Activated CD4-positive, CD25-positive, alpha-beta regulatory T cell treated with anti-CD3 and anti-CD28 coated beads, Interleukin-2, amount 50 U/mL, for 72 hours (primary cell): ENCODE results near the gene SAP130.

Experiments
- DNase-seq: peaks from one replicate; pipeline ENCODE4 v3.0.0; 2021

SAP130 gene

GRCh38 chr2:128024816-128025215 is 3.0 kb downstream of the SAP130 start:
- DNase-seq = no peak

GRCh38 chr2:128017561-128017960 is 10.3 kb downstream of the SAP130 start:
- no peak for DNase-seq

- DNase-seq = no peak
Observed at GRCh38 chr2:128016620-128017019, 11.2 kb downstream of the SAP130 start.

- DNase-seq = no peak
Observed at GRCh38 chr2:128012698-128013097, 15.2 kb downstream of the SAP130 start.

- no peak for DNase-seq
Observed at GRCh38 chr2:128008074-128008672, 19.7 kb downstream of the SAP130 start.

- no peak for DNase-seq
Observed at GRCh38 chr2:128004509-128004908, 23.4 kb downstream of the SAP130 start.

GRCh38 chr2:128003463-128003862 is 24.4 kb downstream of the SAP130 start:
- no peak for DNase-seq

- no peak for DNase-seq
Observed at GRCh38 chr2:127996160-127996559, 31.7 kb downstream of the SAP130 start.

- no peak for DNase-seq
Observed at GRCh38 chr2:127995725-127996124, 32.1 kb downstream of the SAP130 start.

- DNase-seq = no peak
Observed at GRCh38 chr2:127993659-127994058, 34.2 kb downstream of the SAP130 start.

- DNase-seq = no peak
Observed at GRCh38 chr2:127991742-127992141, 36.1 kb downstream of the SAP130 start.

GRCh38 chr2:127986548-127987079 is 41.2 kb downstream of the SAP130 start:
- DNase-seq = no peak

GRCh38 chr2:127985735-127986134 is 42.1 kb downstream of the SAP130 start:
- DNase-seq = no peak

GRCh38 chr2:127985026-127985734 is 42.7 kb downstream of the SAP130 start:
- no peak for DNase-seq

GRCh38 chr2:127984551-127984950 is 43.3 kb downstream of the SAP130 start:
- no peak for DNase-seq

- no peak for DNase-seq
Observed at GRCh38 chr2:127969446-127969845, 58.4 kb downstream of the SAP130 start.

- DNase-seq = no peak
Observed at GRCh38 chr2:127968610-127969339, 59.1 kb downstream of the SAP130 start.

GRCh38 chr2:127961729-127962128 is 66.1 kb downstream of the SAP130 start:
- DNase-seq = no peak

- no peak for DNase-seq
Observed at GRCh38 chr2:127957240-127957639, 70.6 kb downstream of the SAP130 start.

- DNase-seq = no peak
Observed at GRCh38 chr2:127954857-127955256, 73.0 kb downstream of the SAP130 start.

GRCh38 chr2:127953849-127954248 is 74.0 kb downstream of the SAP130 start:
- no peak for DNase-seq

GRCh38 chr2:127953128-127953718 is 74.6 kb downstream of the SAP130 start:
- DNase-seq = no peak

GRCh38 chr2:127951026-127951425 is 76.8 kb downstream of the SAP130 start:
- no peak for DNase-seq
